GM19099 (cell line): ENCODE data around the gene BMF.

Source experiments
- POLR2A ChIP-seq: IDR thresholded peaks from 3 replicates; pipeline ENCODE4 v1.6.1; 2011; ENCODE audit warnings: low read depth; ENCODE audit not compliant: insufficient read length; ENCODE audit errors: extremely low read depth

Gene BMF

DNA sequence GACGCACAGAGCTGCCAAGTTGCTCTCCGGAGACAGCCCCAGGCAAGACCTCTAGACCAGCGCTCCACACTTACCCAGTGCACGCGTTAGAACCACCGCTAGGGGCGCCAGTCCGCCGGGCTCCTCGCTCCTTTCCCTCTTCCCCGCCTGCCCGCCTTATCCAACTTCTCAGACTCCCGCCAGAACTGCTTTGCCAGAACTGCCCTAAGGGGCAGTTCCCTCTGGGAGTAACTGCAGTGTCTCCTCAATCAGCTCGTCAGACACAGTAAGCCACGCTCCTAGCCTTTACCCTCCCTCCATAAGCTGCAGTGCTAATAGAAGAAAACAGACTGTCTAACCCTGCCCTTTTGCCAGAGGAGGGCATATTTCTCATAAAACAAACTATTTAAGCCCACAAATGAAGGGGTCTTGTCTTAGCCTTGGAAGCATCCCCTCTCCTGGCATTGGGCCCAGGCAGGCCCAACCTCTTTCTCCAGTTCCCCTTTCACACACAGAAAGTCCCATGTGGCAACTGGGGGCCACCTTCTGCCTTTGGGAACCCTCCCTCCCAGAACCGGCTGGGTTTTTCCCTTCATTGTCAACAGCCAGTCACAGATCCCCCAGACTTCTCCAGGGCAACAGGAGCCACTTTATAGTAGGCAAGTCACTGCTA is 3.7 kb downstream of the BMF start:
- no peak for TF ChIP-seq POLR2A

DNA sequence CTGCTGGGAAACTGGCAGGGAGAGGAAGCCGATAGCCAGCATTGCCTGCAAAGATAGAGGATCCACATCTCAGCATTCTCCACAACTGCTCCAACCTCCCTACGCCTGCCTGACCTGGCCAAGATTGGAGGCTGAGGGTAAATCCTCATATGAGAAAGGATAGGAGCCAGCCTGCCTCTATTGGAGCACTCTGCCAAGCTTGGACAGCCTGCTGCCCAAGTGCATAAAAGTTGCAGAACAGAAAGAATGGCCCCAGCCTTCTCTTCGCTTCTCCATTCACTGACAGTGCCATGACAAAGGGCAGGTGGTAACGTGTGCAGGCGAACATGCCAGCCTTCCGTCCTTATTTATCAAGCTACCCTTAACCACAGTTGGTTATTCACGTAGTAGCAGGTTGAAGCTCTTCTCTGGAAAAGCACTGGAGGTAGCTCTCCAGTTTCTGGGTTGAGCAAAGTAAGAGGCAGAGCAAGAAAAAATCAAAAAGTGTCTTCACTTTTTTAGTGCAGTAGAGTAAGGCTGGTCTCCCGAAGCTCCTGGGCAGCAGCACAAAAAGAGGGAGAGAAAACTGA is 4.3 kb downstream of the BMF start:
- no peak for TF ChIP-seq POLR2A

DNA sequence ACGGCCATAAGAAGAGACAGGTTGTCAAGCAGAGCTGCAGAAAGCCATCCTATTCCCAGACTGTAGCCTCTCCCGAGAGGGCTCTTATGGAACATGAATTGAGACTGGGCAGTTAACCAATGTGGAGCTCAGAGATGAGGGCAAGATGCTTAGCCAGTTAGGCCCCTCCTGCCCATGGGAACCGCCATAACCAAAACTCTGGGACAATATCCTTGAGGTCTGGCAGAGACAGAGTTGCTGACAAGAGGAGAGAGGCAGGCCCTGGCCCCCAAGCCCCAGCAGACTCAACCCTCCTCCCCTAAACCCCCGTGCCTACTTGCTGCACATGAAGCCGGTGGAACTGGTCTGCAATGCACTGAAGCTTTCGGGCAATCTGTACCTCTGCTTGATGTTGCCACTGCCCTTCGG is 4.8 kb downstream of the BMF start:
- no peak for TF ChIP-seq POLR2A

DNA sequence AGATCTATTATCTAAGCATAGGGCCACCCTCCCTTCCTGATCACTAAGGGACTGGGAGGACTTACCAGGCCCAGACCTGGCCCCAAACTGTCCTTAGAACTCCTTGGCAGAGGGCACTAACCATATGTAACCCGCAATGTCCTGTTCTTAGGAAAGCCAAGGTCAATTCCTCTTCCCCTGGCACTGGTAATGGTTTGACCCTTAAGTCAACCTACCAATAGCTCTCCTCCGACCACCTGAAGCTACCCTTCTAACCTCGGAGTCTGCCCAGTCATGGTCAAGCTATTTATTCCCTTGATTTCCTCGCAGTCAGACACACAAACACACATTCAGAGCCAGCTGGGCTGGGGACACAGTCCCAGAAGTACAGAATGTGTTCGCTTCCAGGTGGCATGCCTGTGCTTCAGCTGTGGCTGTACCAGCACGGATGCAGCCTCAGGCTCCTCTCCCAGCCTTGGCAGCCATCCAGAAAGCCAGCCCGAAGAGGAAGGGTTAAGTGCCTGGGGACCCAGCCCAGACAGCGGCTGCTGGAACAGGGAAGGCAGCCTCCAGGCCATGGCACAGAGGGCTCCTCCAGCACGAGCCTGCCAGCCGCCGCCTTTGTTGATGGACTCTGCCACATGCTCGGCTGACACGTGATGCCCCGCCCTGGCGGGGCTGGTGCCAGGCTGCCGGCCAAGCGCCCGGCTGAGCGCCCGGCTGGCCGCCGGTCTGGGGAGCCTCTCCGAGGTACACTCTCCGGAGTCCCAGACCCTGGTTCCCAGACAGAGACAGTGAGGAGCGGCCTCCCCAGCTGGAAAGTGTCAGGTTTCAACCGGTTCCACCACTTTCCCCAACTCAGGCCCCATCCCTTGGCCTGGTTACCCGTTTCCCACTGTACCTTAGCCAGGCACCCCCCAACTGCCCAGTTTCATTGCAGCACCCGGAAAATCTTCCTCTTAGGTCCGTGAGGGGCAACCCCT is 5.5 kb downstream of the BMF start:
- no peak for TF ChIP-seq POLR2A

DNA sequence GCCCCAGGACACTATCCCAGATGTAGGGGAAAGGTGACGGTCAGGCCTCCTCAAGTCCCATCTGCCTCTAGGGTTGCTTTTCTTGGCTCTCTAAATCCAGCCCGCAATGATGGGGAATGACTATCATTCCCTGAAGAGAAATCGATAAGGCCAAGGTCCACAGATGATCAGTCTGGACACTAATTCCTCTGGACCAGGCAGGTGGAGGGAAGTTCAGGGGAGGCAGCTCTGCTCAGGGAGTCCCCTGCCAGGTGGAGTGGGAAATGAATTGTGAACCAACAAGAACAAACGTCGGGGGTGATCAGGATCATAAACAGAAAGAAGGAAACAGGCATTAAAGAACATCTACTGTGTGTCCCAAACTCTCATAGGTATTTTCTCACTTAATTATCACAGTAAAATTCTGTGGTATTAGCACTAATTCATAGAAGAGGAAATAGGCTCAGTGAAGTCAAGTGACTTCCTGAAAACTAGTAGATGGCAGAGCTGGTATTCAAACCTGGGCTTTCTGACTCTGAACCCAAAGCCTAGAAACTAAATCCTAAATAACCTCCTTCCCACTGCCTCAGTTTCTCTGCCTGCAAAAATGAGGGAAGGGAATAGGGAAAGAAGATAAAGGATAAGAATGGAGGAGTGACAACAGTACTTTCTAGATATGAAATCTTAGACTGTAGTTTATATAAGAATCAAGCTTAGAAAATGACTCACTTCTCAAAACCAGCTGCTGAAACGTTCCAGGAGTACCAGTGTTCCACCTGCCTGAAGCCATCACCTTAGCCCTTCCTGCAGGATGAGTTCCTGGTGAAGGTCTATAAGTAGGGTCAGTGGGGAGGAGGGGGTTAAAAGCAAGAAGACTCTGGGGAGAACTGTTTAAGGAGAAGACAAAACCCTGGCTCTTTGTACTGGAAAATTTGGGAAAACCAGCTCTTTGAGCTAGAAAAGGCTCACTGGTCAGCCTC is 7.5 kb downstream of the BMF start:
- no peak for TF ChIP-seq POLR2A

DNA sequence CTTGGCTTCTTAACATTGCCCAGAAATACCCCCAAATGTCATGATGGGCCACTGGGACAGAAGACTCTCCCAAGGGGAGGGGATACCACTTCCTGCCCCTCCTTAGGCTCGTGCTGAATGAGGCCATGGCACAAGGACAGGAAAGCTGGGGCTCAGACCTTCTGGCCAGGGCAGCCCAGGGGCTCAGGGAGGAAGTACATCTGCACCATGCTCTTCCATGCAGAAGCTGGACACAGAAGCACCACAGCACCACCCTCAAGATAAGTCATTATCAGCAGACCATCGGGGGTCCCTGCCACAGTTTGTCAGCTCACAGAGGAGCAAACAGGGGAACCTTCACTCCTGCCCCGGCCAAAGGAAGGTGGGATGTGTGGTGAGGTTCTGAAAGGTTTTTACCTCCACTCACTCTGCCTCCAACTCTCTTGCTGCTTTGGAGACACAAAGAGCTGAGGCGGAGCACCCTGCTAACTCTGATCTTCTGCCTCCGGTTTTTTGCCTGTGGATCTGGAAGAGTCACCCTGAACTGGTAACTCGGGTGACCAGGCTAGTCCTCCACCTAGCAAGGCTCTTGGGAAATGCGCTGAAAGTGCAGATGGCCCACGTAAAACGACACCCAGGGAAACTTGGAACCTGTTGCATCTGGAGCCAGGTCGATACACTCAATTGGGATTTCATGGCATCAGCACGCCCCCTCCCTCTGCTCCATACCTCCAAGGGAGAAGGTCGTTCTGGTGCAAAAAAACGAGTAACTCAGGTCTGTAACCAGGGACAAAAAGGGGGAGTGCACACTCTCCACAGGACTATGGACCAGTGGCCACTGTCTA is 8.3 kb downstream of the BMF start:
- no peak for TF ChIP-seq POLR2A

DNA sequence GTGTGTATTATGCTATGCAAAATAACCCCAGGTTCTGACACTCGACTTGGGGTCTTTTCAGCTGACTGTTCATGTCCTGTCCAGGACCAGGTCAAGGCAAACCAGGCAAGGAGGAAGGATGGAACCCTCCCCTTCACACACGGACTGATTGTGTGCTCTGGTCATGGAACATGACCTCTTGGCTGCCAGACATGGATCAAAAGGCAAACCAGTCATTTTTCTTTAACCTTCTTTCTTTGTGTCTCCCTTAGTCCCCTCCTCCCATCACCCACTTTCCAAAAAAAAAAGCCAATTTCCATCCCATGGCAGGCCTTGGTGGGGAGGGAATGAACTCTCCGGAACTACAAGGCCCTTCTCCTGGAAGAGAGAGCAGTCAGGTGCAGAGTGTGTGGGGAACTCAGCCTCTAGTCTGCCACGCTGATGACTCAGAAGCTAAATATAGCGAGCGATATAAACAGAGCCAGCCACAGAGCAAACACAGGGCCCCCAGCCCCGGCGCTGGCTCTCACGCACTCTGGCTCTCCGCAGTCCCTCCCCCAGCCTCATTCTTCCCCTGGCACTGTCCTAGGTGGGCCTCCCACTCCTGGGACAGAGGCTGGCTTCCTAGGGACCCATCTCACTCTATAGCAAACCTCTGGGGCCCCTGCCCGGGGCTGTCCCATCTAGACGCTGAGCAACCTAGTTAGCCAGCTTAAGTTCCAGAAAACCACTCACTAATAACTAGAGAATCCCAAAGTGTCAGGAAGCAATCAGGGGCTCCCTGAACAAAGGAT is 10.0 kb downstream of the BMF start:
- peak; percentile 57 for TF ChIP-seq POLR2A

DNA sequence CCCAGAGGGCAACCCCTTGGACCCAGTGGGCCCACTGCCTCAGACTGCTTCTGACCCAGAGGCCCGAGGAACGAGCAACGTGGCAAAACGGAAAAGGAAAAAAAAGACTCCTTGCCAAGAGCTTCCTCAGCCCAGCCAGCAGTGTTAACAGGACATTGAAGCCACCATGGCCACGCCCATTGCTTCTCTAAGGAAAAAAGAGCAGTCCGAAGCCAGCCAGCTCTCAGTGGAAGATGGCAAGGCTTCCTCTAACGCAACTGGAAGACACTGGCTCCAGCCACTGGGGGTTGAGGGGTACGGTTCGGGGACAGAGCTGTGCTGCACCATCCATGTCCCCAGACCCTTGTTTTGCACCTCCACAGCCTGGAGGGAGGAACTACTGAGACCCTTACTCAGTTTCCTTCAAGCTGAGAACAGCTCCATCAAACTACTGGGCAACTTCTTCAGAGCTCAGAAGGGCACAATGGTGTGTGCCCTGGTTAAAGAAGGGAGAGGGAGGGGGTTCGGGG is 10.7 kb downstream of the BMF start:
- peak; percentile 56 for TF ChIP-seq POLR2A

DNA sequence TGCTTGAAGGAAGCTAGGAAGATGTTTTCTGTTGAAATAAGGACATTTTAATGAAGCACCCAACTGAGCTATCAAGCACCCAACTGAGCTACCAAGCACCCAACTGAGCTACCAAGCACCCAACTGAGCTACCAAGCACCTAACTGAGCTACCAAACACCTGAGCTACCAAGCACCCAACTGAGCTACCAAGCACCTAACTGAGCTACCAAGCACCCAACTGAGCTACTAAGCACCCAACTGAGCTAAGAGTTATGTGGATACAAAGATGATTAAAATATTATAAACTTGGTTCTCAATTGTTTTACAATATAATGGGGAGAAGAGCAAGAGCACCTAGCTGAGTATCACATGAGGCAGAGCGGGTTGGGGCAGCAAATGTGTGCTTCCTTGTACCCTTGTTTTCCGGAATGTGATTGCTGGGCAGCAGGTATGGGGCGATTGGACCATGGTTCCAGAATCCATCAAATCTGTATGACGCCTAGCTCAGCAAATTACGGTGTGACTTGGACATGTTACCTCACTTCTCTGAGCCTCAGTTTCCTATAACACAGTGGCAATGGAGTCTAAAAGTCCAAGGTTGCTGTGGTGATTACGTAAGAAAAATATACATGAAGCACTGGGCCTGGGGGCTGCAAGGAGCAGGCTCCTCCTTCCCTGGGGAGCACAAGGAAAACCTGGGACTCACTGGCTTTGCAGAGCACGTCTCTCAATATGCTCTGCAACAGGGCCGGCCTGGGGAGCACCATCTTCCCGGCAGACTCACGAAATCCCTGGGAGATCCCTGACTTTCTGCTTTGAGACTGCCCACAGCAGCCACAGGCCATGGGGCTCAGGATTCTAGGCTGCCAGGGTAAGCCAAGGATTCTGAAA is 11.3 kb downstream of the BMF start:
- no peak for TF ChIP-seq POLR2A

DNA sequence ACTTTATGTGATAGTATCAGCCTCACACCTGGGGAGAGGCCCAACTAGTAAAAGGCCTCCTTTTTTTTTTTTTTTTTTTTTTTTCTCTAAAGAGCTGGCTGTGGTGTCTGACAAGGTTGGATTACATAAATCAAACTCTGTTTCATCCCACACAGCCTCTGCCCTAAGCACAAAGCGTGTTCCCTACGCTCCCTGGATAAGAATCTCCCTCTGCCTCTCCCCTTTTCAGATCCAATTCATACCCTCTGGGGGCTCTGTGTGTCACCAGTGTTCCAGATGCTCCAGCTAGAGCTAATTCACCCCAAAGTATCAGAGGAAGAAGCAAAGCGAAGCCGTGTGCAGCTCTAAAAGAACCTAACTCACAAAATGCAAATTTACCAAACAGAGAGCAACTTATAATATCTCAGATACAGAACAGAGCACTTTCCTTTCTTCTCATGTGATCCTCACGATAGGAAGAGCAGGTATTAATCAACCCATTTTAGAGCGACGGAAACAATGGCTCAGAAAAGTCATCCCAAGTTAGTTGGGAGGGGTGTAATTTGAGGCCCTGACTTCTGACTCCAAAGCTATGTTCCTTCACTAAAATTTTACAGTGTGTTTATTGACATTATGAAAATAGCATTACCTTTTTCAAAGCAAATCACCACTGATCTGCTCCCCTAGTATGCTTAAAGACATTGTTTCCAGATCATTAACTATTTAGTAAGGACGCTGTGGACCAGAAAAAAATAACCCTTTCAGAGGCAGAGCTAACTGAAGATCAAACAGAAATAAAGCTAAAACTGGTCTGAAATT is 12.4 kb downstream of the BMF start:
- TF ChIP-seq POLR2A: peak; percentile 35

DNA sequence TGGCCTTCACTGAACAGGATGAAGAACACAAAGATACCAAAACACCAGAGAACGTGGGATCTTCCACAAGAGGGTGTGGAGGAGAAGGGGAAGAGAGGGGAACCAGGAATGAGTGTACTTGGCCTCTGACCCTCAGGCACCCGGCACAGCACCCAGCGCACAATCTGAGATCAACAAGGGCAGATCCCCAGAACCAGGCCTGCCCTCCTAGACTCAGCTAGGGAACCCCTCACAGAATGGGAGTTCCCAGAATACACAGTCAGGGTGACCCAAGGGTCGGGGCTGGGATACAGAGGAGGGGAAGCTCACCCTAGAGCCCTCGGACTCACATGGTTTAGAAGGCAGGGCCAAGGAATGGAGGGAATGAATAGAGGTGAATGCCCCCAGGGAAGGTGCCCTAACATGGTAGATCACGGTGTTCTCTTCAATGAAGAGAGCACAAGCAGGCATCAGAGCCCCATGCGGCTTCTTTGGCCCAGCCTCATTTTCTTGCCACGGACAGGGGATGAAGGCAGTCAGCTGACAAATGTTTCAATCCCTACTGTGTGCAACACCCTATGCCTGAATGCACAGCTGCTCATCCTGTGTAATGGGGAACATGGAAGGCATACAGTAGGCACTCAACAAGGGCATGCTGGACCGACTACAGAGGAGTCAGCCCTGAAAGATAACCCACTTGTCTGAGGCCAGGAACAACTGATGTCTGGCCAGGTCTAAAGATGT is 13.1 kb downstream of the BMF start:
- no peak for TF ChIP-seq POLR2A

DNA sequence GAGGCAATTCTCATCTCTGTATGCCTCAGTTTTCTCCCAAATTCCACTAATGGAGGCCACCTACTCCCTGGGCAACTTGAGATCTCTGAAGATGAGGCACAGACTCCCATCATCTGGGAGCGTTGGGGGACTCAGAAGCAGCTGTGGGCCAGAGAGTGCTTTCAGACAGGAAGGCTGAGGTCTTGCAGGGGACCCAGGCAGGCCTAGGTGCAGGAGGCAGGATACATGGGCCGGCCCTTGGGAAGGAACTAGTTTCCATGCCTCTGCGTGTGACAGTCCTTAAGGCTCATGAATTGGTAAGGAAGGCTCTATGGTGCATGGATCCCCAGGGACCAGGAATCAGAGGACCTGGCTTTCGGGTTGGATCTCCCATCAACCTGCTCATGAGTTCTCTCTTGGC is 14.5 kb downstream of the BMF start:
- TF ChIP-seq POLR2A: no peak
